Keratinocyte (primary cell): ENCODE results near the gene PRKAG1. TPM values are rescaled to one million over a fixed set of nuclear protein-coding genes. Genes with fewer than 3 reads are reported as not detected.

Source experiments
- DNase-seq: peaks from one replicate; pipeline ENCODE4 v3.0.0-alpha.2; 2011; ENCODE audit warnings: low read depth, missing footprints, low spot score
- FAIRE-seq: peaks from 2 replicates; lab custom pipeline; 2011; peaks lifted over from hg19 to GRCh38; lab: Jason Lieb, UNC
- H2AFZ ChIP-seq: 2 replicates; pipeline ENCODE4 v1.6.0; 2012; ENCODE audit warnings: low read length, control low read depth, inconsistent platforms; ENCODE audit not compliant: control insufficient read depth
- H3K27ac ChIP-seq: 2 replicates; pipeline ENCODE4 v1.5.1; 2011; ENCODE audit warnings: low read length; ENCODE audit not compliant: control insufficient read depth, insufficient read depth
- H3K27me3 ChIP-seq: 3 replicates; pipeline ENCODE4 v1.6.0; 2011; ENCODE audit warnings: low read length; ENCODE audit not compliant: control insufficient read depth, insufficient read depth; ENCODE audit errors: extremely low read depth
- H3K36me3 ChIP-seq, 2 experiments: 2 replicates in 1 of 2; 3 replicates in 1 of 2; pipeline ENCODE4 v1.5.1; 2011; ENCODE audit warnings: low read length in 2 of 2, mild to moderate bottlenecking in 1 of 2; ENCODE audit not compliant: control insufficient read depth in 2 of 2, insufficient read depth in 2 of 2; ENCODE audit errors: extremely low read depth in 1 of 2
- H3K4me1 ChIP-seq: 3 replicates; pipeline ENCODE4 v1.5.1; 2011; ENCODE audit warnings: low read length; ENCODE audit not compliant: control insufficient read depth, insufficient read depth; ENCODE audit errors: extremely low read depth
- H3K4me2 ChIP-seq: 3 replicates; pipeline ENCODE4 v1.6.0; 2011; ENCODE audit warnings: low read depth, low read length; ENCODE audit not compliant: control insufficient read depth, insufficient read depth; ENCODE audit errors: extremely low read depth
- H3K4me3 ChIP-seq, 3 experiments: fragments of 200-600 bp in 1 of 3; sonication (generic) in 1 of 3; 2 replicates in 2 of 3; 3 replicates in 1 of 3; pipeline ENCODE4 v1.5.1; 2011 to 2016; ENCODE audit warnings: low read length in 3 of 3, mild to moderate bottlenecking in 3 of 3, control low read depth in 2 of 3, inconsistent platforms in 1 of 3, low read depth in 1 of 3, mixed read lengths in 1 of 3, mixed run types in 1 of 3, moderate library complexity in 1 of 3; ENCODE audit not compliant: control insufficient read depth in 2 of 3, insufficient read depth in 2 of 3; ENCODE audit errors: extremely low read depth in 1 of 3
- H3K79me2 ChIP-seq: 2 replicates; pipeline ENCODE4 v1.6.0; 2012; ENCODE audit warnings: low read length; ENCODE audit not compliant: control insufficient read depth, insufficient read depth
- H3K9ac ChIP-seq: 3 replicates; pipeline ENCODE4 v1.6.0; 2011; ENCODE audit warnings: low read length; ENCODE audit not compliant: control insufficient read depth, insufficient read depth; ENCODE audit errors: extremely low read depth
- H3K9me1 ChIP-seq: 3 replicates; pipeline ENCODE4 v1.6.0; 2011; ENCODE audit warnings: low read length; ENCODE audit not compliant: control insufficient read depth, insufficient read depth; ENCODE audit errors: extremely low read depth
- H3K9me3 ChIP-seq: 2 replicates; pipeline ENCODE4 v1.5.1; 2012; ENCODE audit warnings: low read depth, low read length; ENCODE audit not compliant: control insufficient read depth
- H4K20me1 ChIP-seq: 3 replicates; pipeline ENCODE4 v1.6.0; 2011; ENCODE audit warnings: low read length; ENCODE audit not compliant: control insufficient read depth, insufficient read depth; ENCODE audit errors: extremely low read depth
- CTCF ChIP-seq, 3 experiments: IDR thresholded peaks in 1 of 3; conservative IDR thresholded peaks in 1 of 3; optimal IDR thresholded peaks in 1 of 3; 2 replicates in 2 of 3; 3 replicates in 1 of 3; pipeline versions ENCODE3 to v1.5.1; 2011; ENCODE audit warnings: low read length in 3 of 3, mild to moderate bottlenecking in 3 of 3, moderate library complexity in 2 of 3, control low read depth in 1 of 3, inconsistent platforms in 1 of 3; ENCODE audit not compliant: insufficient read depth in 2 of 3; ENCODE audit errors: extremely low read depth in 1 of 3
- EZH2 ChIP-seq: IDR thresholded peaks from one replicate; pipeline ENCODE4 v1.6.1; 2012; ENCODE audit warnings: inconsistent platforms, mild to moderate bottlenecking, low read length, moderate library complexity
- dilution Hi-C: fragments of 300-500 bp; cut with MboI; formaldehyde crosslinking; loops from one replicate; pipeline ENCODE4 v1.7.0; 2020; ENCODE audit warnings: low sequenced_read_pairs; ENCODE audit not compliant: extremely low pct_ligation_motif_present
- polyA plus RNA-seq, 5 experiments: library from polyadenylated mRNA; depleted of rRNA in 3 of 5; stranded (reverse) in 3 of 5; stranded (forward) in 1 of 5; unstranded in 1 of 5; fragments of >200 nt; gene quantifications; 1 replicate in 1 of 5; 2 replicates in 3 of 5; 3 replicates in 1 of 5; pipeline versions ENCODE4 v1.2.1 to v1.2.3, GENCODE V29; 2011 to 2012; ENCODE audit warnings: missing spikeins in 2 of 5, low read depth in 1 of 5, low replicate concordance in 1 of 5

PRKAG1 gene
- polyA plus RNA-seq, 1 donor (not counting 4 experiments of a cell fraction or from before 2014, with no cell fraction given), result 125 TPM

GRCh38 chr12:49008943-49009342 is 9.6 kb downstream of the PRKAG1 start:
- Histone ChIP-seq H3K36me3 (peaks cover 13 to 26% of the 10 kb centered on the region in 2 experiments), H4K20me1 (no peaks in the 10 kb centered on the region), H3K9me1 (no peaks in the 10 kb centered on the region), H3K4me3 (no peak overlapping the region), H3K4me2 (no peak overlapping the region), H3K27me3 (no peaks in the 10 kb centered on the region), H3K4me1 (no peaks in the 10 kb centered on the region), H2AFZ (no peak overlapping the region), H3K27ac (no peak overlapping the region), H3K9me3 (no peaks in the 10 kb centered on the region), H3K9ac (no peak overlapping the region), H3K79me2 (no peaks in the 10 kb centered on the region)
- TF ChIP-seq EZH2, result no peak
- no peak for TF ChIP-seq CTCF (optimal IDR thresholded peaks at IDR 0.05 in 1 of 3, IDR thresholded peaks at IDR 0.05 in 1 of 3, conservative IDR thresholded peaks at IDR 0.05 in 1 of 3; ENCODE audit: extremely low read depth in 1 of 3, insufficient read depth in 2 of 3, low read length in 3 of 3)
- dilution Hi-C loops, result no loop called here
- FAIRE-seq, result no peak
- no peak for DNase-seq

- H2AFZ ChIP-seq, result no peak overlapping the region
- no peak for FAIRE-seq
These were observed 18.2 kb downstream of the PRKAG1 start for GRCh38 chr12:49000346-49000745.

More at GRCh38 chr12:49000346-49000745, 18.2 kb downstream of the PRKAG1 start:
- Histone ChIP-seq H3K9me1 (no peaks in the 10 kb centered on the region), H4K20me1 (no peaks in the 10 kb centered on the region), H3K4me3 (no peak overlapping the region), H3K36me3 (peaks cover 17 to 35% of the 10 kb centered on the region in 2 experiments), H3K4me2 (no peak overlapping the region), H3K79me2 (no peaks in the 10 kb centered on the region), H3K27me3 (peaks cover 24% of the 10 kb centered on the region), H3K4me1 (peaks cover 14% of the 10 kb centered on the region), H3K9me3 (no peaks in the 10 kb centered on the region), H3K27ac (no peak overlapping the region), H3K9ac (no peak overlapping the region)
- DNase-seq, result no peak
- dilution Hi-C loops, result no loop called here
- TF ChIP-seq EZH2 (no peak), CTCF (optimal IDR thresholded peaks at IDR 0.05 in 1 of 3, IDR thresholded peaks at IDR 0.05 in 1 of 3, conservative IDR thresholded peaks at IDR 0.05 in 1 of 3; ENCODE audit: extremely low read depth in 1 of 3, insufficient read depth in 2 of 3, low read length in 3 of 3) (no peak)
